ENCODE measurements around the gene RAB12.
"Not testable (repeated sequence)": the region's sequence is repeated elsewhere in the genome, so short reads cannot be mapped to it uniquely, and the experiment has no call there.

RAB12 gene

DNA sequence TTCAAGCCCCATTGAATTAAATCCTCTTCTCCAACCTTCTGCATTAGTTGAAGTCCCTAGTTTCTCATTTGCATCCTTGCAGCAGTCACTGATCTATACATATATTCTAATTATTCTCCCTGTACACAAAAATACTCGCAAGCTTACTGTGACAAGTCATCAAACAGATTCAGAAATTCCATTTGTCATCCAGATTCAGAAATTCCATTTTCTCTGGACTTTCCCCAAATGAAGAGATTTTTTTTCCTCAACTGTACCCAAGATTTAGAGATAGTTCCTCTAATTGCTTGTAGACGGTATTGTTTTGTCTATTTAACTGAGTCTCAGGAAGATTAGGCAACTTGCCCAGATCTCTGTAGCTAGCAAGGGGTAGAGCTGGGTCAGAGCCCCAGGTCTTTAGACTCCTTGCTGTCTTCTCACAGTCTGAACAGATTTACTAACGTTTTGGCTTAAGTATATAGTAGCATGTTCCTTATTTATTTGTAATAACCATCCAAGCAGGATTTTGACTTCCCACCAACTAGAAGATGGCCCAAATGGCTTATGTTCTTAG is 34.2 kb downstream of the RAB12 start:
- no peak for DNase-seq

DNA sequence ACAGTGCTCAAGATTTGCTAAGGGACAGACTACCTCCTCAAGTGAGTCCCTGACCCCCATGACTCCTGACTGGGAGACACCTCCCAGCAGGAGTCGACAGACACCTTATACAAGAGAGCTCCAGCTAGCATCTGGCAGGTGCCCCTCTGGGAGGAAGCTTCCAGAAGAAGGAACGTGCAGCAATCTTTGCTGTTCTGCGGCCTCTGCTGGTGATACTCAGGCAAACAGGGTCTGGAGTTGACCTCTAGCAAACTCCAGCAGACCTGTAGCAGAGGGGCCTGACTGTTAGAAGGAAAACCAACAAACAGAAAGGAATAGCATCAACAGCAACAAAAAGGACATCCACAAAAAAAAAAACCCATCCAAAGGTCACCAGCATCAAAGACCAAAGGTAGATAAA is 38.1 kb downstream of the RAB12 start:
- not testable (repeated sequence) for DNase-seq

DNA sequence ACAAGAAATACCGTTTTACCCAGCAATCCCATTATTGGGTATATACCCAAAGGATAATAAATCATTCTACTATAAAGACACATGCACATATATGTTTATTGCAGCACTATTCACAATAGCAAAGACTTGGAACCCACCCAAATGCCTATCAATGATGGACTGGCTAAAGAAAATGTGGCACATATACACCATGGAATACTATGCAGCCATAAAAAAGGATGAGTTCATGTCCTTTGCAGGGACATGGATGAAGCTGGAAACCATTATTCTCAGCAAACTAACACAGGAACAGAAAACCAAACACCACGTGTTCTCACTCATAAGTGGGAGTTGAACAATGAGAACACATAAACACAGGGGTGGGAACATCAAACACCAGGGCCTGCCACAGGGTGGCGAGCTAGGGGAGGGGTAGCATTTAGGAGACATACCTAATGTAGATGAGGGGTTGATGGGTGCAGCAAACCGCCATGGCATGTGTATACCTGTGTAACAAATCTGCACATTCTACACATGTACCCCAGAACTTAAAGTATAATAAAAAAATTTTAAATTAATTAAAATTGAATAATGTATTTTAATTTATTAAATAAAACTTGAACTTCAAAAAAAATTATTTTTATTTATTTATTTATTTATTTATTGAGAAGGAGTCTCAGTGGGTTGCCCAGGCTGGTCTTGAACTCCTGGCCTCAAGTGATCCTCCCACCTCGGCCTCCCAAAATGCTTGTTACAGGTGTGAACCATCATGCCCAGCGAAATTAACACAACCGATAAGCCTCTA is 42.4 kb downstream of the RAB12 start:
- DNase-seq: not testable (repeated sequence)

DNA sequence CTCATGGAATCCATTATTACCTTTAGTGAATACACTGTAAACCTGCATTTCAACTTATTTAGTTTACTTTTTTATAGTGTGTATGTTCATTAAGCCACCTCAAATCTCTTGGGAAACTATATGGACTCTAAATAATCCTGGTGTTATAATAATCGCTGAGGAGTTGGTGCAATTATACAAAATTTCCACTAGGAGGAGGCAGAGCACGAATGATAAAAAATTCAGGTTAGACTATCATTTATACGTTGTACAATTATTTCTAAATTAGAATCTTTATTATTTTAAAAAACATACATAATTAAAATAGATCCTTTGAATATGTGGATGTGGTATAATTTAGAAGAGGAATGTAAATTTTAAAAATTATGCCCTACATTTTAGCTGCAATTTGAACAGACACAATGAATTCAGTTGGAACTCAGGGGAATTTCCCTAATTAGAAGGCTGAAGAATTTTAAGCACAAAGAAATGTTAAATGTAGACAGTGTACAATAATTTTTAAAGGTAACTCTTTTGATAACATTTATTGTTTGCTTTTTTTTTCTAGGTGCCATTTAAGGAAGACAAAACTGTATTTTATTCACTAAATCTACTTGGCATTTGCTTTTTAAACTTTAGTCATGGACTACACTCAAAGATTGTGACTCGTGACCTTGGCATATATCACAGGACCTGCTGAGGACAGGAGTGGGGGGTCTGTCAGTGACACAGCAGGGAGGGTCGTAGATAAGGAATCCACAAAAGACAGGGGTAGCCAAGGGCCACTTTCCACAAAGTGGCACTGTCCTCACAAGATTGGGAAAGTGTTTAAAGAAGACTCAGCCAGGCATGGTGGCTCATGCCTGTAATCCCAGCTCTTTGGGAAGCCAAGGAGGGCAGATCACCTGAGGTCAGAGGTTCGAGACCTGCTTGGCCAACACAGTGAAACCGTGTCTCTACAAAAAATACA is 45.5 kb downstream of the RAB12 start:
- no peak for DNase-seq

DNA sequence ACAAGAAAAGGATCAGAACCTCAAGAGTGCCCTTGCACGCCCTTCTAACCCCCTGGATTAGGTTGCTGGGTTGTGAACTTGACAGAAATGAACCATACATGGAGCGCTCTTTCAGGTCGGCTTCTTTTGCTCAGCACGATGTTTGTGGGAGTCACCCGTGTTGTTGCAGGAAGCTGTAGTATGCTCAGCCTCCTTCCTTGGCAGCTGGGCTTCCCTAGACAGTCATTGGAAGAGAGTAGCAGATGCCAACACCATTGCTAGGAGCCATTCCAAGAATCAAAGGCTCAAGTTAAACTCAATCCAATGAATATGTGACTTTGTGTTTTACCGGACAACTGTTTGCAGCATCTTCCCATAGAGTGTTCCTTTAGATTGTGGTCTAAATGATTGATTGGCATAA is 47.0 kb downstream of the RAB12 start:
- DNase-seq: no peak

DNA sequence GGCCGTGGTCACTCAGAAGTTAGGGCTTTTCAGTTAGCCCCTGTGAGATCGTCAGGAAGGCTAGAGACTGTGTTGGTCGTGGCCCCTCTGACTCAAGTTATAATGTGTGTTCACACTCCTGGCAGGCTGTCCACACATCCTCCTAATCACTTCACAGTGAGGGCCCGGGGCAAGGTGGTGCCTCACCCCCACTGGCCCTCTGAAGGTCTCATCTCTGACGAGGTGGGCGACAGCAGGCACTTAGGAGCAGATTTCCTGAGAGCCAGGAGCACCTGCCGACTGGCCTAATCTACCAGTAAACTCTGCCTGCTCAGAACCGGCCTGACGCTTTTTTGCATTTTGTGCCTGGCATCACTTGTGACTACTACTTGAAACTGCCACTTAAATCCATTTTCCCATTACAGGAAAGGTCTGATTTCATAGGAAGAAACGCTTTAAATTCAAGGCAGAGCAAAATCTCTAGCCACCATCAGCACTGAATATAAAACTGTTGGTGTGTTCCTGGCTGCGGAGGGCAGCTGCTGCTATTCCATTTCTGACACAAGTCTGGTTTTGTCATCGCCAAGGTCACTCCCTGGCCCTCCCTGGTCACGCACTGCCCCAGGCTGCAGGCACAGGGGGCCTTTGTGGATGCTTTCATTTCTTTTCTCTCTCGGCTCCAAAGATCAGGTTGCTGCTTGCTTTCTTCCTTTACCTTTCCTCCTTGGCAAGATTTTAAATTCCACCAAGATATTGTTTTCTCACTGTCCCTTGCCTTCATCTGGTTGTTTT is 48.0 kb downstream of the RAB12 start:
- DNase-seq: no peak

DNA sequence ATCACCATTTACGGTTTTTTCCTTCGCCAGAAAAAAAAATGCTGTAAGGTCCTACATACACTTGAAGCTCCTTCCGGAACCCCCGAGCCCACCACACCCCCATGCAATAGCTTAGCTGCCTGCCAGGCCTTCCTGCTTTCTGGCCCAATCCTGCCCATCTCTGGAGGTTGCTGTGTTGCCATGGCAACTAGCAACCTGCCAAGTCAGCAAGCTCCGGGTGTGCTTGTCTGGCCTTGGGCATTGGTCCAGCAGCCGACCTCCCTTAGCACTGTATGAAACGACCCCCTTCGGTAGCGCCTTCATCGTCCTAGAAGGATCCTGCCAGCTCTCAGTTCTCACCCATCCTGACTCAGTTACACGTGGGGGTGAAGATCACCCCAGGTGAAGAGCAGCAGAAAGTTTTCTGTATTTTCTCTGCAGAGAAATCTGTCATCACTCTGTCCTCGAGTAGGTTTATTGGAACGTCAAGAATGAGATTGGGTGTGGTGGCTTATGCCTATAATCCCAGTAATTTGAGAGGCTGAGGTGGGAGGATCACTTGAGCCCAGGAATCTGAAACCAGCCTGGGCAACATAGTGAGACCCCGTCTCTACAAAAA is 48.7 kb downstream of the RAB12 start:
- DNase-seq: peak in 3 of 56 donors; percentile 6 to 76 (median 20)

DNA sequence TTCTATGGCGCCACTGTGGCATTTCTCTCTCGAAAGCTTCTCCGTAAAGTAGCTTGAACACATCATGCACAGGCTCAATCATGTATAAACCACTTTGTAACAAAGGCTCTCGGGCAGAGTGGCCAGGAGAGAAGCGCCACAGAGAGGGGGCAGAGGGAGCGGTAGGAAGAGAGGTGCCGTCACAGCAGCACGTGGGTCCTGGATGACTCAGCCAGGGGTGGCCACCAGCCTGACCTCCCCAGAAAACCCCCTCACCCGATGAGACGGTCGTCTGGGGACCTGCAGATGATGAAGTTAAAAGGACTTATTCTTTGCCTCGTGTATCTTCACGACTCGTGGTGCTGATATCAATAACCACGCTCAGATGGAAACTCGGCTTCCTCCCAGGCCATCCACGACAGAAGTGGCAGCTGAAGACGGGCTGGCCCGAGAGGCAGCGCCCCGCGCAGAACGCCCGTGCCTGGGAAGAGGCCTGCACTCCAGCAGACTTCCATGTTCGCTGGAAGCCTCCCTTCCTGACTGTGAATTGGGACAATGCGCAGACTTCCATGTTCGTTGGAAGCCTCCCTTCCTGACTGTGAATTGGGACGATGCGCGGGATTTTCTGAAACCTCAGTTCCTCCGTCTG is 49.7 kb downstream of the RAB12 start:
- DNase-seq: no peak

DNA sequence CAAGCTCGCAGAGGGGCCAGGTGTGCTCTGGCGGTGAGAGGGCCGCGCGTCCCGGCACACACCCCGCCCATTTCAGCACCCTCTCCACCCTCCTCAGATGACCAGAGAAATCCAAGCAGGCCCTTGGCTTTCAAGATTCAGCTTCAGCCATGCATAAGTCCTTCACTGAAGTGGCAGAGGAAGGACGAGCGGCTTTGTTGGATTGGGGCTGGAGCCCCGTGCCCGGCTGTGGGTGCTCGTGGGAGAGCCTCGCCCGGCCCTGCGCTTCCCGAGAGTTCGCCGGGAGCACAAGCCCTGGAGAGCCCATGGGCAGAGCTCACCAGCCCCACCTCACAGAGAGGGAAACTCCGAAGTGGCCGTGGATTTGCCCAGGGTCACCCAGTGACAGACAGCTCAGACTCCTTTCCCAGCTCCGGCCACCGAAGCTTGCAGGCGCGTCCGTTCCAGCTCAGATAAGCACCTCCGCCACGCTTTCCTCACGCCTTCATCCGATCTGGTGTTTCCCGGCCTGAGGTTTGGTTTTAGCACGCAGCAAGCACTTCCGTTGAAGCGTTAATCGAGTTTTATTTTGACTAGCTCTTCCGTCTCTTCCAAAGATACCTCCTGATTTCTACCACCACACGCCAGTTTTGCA is 50.5 kb downstream of the RAB12 start:
- no peak for DNase-seq

DNA sequence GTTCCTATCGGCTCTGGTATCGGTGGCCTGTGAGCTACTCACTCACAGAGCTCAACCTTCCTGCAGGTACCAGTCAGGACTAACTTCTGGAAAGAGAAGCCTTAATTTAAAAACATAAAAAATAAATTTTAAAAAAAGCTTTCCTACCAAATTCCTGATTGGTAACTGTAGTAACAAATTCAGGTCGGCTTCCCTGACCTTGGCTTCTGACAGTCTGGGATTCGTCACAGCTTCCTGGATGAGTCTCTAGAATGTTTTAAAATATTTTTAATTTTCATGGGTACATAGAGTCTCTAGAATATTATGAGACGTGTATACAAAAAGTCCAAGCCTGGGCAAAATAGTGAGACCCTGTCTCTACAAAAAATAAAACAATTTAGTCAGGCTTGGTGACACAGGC is 51.1 kb downstream of the RAB12 start:
- DNase-seq: no peak

DNA sequence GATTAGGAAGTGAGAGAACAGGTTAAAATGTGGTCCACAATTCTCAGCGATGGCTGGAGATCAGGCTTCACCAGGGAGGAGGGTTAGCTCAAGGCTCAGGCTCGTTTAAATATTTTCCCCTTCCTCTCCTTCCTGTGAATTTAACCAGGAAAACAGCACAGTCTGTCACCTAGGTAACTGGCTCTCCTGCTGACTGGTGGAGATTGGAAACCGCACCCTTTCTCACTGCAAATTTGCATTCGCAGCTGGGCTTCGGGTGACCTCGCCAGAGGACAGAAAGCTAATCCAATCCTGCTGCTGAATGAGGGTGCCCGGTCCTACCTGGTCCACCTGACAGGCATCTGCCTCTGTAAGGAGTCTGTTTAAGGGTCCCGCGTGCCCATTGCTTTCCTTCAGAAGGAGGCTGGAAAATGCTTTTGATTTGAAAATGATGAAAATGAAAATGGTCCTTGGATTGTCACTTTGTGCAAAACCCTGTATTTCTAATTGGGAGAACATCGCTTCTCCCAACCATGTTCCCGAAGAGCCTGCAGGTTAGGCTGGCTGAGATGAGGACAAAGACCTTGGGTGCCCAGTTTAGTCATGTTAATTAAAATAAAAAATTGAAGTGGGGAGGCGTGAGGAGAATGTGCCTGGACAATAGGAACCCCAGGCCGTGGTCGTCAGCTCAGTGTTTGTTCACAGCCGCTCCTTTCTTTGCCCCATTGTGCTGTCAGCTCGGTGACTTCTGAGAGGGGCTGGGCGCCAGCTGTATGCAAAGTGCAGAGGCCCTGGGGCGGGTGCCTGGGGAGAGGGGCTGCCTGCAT is 52.7 kb downstream of the RAB12 start:
- peak in 3 of 56 donors; percentile 2 to 41 (median 8) for DNase-seq

DNA sequence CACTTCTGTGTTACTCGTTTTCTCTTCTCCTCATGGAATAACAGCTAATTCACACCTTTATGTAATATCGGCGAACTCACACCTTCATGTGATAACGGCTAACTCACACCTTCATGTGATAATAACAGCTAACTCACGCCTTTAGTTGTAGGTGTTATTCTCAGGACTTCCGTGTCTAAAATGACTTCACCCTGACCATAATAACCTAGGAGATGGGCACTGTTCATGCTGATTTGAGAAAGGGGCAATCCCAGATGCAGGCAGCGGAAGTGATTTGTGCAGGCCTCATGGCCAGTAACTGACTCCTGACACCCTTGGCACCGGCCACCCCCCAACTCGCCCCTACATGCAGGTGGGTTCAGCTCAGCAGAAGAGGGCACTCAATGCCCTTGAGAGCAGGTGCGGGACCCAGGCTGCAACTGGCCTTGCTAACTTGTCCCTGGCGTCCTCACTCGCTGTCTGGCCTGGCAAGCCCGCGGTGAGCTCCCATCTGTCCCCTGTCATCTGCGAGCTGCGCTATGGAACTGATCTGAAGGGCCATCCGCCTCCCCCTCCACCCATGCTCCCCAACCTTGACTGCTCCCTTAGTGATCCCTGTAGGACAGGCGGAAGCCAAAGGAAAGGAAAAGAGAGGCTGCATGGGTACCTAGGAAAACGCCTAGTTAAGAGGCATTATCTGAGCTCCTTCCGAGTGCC is 53.5 kb downstream of the RAB12 start:
- no peak for DNase-seq

DNA sequence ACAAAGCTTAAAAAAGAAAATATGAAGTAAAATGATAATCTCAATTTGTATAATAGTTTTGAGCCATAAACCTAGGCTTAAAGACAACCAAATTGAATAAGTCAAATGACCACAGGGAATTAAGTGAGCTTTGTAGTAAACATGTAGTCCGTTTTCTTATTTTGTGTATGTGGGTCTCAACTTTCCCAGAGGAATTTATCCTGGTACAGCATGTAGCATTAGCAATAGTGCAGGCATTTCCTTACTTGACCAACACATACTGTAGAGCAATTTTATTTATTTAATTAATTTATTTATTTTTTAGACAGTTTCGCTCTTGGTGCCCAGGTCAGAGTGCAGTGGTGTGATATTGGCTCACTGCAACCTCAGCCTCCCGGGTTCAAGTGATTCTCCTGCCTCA is 58.6 kb downstream of the RAB12 start:
- no peak for DNase-seq

DNA sequence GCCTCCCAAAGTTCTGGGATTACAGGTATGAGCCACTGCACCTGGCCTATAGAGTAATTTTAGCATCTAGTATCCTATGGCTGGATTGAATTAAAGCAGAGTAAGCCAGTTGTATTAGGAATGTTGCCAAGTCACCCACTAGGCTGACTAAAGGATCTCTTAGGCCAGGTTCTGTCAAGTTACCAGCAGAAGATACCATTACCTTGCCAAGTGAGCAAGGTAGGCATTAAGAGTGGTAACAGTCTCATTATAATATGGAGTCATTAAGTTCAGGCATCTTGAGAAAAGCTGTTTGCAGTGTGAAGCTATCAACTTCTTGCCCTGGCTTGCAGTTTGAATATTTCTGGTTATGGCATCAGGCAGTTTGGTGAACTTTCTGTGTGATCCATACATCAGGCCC is 59.1 kb downstream of the RAB12 start:
- DNase-seq: no peak

DNA sequence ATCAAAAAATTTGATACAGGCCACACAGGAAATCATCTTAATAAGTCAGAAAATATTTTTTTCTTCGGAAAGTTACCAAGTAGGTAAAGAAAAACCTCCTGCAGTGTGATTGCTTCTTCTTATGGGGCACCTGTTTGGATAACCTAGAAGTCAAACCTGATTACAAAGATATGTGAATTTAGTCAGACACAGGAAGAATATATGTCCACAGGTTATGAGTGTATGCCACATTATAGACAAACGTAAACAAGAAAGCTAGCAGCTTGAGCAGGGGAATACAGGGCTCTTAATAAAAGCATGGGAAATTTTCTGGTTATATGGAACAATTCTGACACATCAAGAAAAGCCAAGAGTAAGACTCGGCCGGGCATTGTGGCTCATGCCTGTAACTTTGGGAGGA is 60.3 kb downstream of the RAB12 start:
- no peak for DNase-seq

DNA sequence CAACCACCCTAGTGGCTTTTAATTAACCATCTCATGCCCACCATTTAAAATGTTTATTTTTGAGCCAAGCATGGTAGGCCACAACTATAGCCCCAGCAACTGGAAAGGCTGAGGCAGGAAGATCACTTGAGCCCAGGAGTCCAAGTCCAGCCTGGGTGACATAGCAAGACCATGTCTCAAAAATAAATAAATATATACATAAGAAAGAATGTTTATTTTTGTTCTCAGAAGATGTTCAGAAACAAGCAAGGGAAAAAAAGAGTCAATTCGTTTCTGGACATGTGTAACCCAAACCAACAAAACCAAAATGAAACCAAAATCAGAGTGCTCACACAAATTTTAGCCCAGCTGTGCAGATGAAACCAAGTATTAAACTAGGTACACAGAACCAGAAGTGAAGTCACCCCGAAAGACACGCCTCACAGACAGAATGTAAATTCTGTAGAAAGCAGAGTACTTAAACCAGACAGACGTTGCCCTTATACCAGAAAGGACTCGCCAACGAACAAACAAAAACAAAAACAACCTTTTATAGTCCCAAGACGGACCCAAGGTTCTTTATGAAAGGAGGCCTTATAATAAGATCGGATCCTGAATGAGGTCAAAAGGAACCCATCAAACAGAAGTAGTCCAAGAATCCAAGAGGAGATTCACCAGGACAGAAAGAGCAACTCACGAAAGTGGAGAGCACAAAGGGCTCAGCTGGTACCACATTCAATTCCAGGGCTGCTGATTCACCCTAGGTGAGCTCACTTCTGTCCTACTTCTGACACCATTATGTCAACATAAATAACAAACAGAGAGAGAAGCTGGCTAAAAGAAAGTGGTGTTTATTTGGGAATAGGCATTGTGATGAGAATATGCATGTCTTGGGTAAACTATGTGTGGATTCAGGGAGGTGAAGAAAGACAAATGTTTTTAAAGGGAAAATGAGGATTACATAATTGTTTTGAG is 64.3 kb downstream of the RAB12 start:
- DNase-seq: no peak

DNA sequence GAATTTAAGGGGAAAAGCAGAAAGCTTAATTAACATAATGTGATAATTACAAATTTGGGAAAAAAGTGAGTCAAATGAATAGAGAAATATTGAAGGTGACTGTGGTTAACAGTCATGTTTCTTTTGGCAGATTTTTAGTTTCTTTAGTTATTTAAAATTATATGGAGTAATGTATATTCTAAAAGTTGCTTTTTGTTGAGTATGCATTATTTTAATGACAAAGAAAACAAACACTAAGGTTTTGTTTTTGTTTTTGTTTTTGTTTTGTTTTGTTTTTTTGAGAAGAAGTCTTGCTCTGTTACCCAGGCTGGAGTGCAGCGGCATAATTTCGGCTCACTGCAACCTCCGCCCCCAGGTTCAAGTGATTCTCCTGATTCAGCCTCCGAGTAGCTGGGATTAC is 65.8 kb downstream of the RAB12 start:
- DNase-seq: no peak

All from amygdala (tissue), 56 donors.